Osteoblast (primary cell): Measurements from ENCODE around the gene PAX5. TPM values are rescaled to one million over a fixed set of nuclear protein-coding genes. Genes with fewer than 3 reads are reported as not detected.

Experiments
- DNase-seq: peaks from one replicate; pipeline ENCODE4 v3.0.0; 2011; ENCODE audit warnings: low spot score, mixed read lengths; ENCODE audit not compliant: insufficient read length; ENCODE audit errors: missing footprints
- H2AFZ ChIP-seq: 2 replicates; pipeline ENCODE4 v1.6.0; 2011; ENCODE audit warnings: mild to moderate bottlenecking, low read length
- H3K27ac ChIP-seq: 2 replicates; pipeline ENCODE4 v1.5.1; 2011; ENCODE audit warnings: mild to moderate bottlenecking, low read depth, low read length, moderate library complexity
- H3K27me3 ChIP-seq: 2 replicates; pipeline ENCODE4 v1.6.0; 2012; ENCODE audit warnings: mild to moderate bottlenecking, control low read depth, inconsistent platforms, low read length, moderate library complexity; ENCODE audit not compliant: insufficient read depth
- H3K36me3 ChIP-seq: 2 replicates; pipeline ENCODE4 v1.5.1; 2011; ENCODE audit warnings: mild to moderate bottlenecking, low read length, control low read depth, moderate library complexity; ENCODE audit not compliant: insufficient read depth
- H3K4me1 ChIP-seq: 2 replicates; pipeline ENCODE4 v1.5.1; 2011; ENCODE audit warnings: mild to moderate bottlenecking, low read length, control low read depth, moderate library complexity; ENCODE audit not compliant: insufficient read depth
- H3K4me2 ChIP-seq: 2 replicates; pipeline ENCODE4 v1.6.0; 2011; ENCODE audit warnings: mild to moderate bottlenecking, low read length; ENCODE audit not compliant: insufficient read depth
- H3K4me3 ChIP-seq: fragments of 200-600 bp; sonication (generic); 3 replicates; pipeline ENCODE4 v1.5.1; 2012; ENCODE audit warnings: mild to moderate bottlenecking, low read length, inconsistent platforms; ENCODE audit not compliant: insufficient read depth
- H3K79me2 ChIP-seq: 2 replicates; pipeline ENCODE4 v1.6.0; 2012; ENCODE audit warnings: mild to moderate bottlenecking, low read length, control low read depth, inconsistent platforms; ENCODE audit not compliant: insufficient read depth
- H3K9me3 ChIP-seq: 2 replicates; pipeline ENCODE4 v1.5.1; 2011; ENCODE audit warnings: low read depth, low read length, control low read depth
- H4K20me1 ChIP-seq: 2 replicates; pipeline ENCODE4 v1.6.0; 2012; ENCODE audit warnings: mild to moderate bottlenecking, low read length, control low read depth; ENCODE audit not compliant: insufficient read depth
- total RNA-seq: library from RNA; depleted of rRNA; stranded (reverse); fragments of >200 nt; gene quantifications from 2 replicates; pipeline ENCODE4 v1.2.3, GENCODE V29; 2012
- TF ChIP-seq, protein P1 (sequence below): IDR thresholded peaks from 2 replicates; pipeline ENCODE4 v1.5.1; 2011; ENCODE audit warnings: mild to moderate bottlenecking, low read depth, low read length, moderate library complexity; ENCODE audit errors: extremely low read depth

PAX5 gene
- total RNA-seq, 1 donor: not detected

DNA sequence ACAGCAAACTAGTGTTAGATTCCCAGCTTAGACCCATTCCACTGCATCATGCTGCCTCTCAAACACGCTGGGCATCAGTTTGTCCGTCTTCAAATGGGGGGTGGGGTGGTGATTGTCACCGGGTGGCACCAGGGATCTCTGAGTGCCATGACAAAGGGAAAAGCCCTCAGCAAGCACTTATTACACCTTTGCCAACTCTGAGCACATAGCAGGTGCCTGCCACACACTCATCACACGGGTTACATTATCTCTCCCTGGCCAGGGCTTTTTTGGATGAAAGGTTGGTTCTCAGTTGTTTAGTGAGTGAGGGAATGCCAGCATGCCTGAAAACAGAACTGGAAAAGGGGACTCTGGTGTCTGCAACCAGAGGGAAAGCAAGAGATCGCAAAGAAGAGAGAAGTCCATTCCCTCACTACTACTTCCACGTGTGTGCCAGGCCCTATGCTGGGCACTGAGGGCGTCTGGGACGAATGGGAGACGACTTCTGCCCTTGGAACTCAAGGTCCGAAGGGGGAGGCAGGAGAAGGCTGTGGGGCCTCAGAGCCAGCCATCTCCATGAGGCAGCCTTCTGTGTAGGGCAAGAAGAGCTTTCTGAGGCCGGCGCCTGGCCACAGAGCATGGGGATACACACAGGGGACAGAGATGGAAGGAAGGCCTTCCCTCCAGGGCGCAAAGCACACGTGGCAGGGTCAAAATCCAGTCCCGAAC, 48.9 kb downstream of the PAX5 start:
- Histone ChIP-seq H3K27ac (no peak overlapping the region), H3K9me3 (peaks cover under 1% of the 10 kb centered on the region), H3K79me2 (no peaks in the 10 kb centered on the region), H3K4me3 (no peak overlapping the region), H2AFZ (no peak overlapping the region), H3K4me2 (no peak overlapping the region), H4K20me1 (peaks cover 3% of the 10 kb centered on the region), H3K27me3 (peaks cover 85% of the 10 kb centered on the region), H3K4me1 (no peaks in the 10 kb centered on the region), H3K36me3 (no peaks in the 10 kb centered on the region)
- peak; percentile 87 for DNase-seq
- TF ChIP-seq, protein P1, sequence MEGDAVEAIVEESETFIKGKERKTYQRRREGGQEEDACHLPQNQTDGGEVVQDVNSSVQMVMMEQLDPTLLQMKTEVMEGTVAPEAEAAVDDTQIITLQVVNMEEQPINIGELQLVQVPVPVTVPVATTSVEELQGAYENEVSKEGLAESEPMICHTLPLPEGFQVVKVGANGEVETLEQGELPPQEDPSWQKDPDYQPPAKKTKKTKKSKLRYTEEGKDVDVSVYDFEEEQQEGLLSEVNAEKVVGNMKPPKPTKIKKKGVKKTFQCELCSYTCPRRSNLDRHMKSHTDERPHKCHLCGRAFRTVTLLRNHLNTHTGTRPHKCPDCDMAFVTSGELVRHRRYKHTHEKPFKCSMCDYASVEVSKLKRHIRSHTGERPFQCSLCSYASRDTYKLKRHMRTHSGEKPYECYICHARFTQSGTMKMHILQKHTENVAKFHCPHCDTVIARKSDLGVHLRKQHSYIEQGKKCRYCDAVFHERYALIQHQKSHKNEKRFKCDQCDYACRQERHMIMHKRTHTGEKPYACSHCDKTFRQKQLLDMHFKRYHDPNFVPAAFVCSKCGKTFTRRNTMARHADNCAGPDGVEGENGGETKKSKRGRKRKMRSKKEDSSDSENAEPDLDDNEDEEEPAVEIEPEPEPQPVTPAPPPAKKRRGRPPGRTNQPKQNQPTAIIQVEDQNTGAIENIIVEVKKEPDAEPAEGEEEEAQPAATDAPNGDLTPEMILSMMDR: no peak

DNA sequence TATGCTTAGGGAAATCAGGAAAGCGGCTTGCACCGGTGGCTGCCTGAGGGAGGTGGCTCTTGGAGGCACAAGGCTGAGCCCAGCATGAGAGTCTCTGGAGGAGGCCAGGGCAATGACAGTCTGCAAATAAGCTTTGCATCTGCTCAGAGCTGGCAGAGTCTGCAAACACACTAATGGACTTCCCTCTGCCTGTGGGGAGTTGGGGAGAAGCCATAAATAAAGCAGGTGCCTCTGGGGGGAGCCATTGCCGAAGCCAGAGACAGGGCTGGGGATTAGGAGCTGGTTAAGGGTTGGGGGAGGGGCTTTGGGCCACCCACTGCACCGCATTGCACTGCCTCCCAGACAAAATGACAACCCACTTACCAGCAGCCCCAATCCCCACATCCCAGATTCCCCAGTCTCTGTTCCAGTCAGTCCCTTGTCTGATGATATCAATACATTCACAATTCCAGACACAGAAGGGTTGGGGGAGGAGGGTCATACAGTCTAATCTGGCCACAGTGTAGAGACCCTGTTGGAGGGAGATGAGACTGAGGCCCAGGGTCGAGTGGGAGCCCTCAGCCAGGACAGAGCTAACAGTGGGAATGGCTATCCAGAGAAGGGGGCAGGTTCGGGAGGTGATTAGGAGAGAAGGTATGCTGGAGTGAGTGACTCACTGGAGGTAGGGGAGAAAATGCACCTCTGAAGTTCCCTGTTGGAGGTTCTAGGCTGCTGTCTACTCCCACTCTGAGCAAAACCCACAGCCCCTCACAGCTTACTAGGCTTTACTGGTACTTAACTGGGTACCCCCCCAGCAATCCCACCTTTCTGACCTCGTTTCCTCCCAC, 53.7 kb downstream of the PAX5 start:
- TF ChIP-seq, protein P1: no peak
- Histone ChIP-seq H3K4me1 (no peaks in the 10 kb centered on the region), H3K4me2 (no peak overlapping the region), H4K20me1 (no peaks in the 10 kb centered on the region), H3K36me3 (no peaks in the 10 kb centered on the region), H2AFZ (no peak overlapping the region), H3K9me3 (no peaks in the 10 kb centered on the region), H3K27ac (no peak overlapping the region), H3K79me2 (no peaks in the 10 kb centered on the region), H3K4me3 (no peak overlapping the region), H3K27me3 (peaks cover 59% of the 10 kb centered on the region)
- DNase-seq: peak; percentile 60

DNA sequence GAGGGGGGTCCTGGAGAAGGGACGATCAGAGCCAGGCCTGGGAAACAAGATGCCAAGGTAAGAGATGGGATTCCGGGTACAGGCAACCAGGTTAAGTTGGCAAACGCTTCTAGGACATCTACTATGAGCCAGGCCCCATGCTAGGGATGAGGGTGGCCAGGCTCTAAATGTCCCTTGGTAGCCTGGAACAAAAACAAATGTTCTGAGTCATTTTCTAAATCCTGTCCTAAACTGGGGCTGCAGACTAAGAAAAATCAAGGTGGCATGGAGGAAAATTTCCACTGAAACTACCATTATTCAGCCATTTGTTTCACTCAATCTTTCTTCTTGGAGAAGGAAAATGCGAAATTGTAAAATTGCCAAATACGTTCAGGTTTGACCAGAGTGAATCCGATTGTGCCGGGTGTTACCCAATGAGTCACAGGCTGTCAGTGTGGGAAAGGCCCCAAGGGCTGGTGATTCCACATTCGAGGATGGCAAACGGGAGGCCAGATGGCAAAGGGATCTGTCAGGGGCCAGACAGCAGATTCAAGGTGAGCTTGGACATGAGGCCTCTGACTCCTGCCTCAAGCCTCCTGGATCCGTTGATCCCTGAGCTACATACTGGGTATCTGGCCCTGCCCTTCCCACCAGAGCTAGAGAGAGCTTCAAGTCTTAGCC, 57.6 kb downstream of the PAX5 start:
- no peaks in the 10 kb centered on the region for H3K36me3 ChIP-seq
- no peak overlapping the region for H2AFZ ChIP-seq
- no peaks in the 10 kb centered on the region for H3K9me3 ChIP-seq
- H4K20me1 ChIP-seq: no peaks in the 10 kb centered on the region
- H3K27ac ChIP-seq: no peak overlapping the region
- TF ChIP-seq, protein P1: no peak
- H3K4me1 ChIP-seq: no peaks in the 10 kb centered on the region
- H3K79me2 ChIP-seq: no peaks in the 10 kb centered on the region
- peak; percentile 83 for DNase-seq
- no peak overlapping the region for H3K4me2 ChIP-seq
- H3K27me3 ChIP-seq: peaks cover 36% of the 10 kb centered on the region
- no peak overlapping the region for H3K4me3 ChIP-seq

DNA sequence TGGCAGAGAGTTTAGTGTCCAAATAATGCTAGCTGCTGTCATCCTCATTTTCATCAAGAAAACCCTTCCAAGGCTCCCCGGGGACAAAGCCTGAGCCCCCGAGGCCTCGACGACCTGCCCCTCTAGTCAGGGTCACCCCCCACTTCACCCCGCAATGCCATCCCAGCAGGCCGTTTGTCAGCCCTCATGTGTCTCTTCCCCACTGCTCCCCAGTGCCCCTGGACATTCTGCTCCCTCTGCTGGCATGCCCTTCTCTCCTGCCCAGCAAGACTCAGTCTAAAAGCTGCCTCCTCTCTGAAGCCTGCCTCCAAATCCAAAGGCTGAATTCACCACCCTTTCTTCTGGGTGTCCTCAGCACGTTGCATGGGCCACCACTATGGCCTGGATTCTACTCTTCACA, 59.3 kb downstream of the PAX5 start:
- H3K4me1 ChIP-seq: no peaks in the 10 kb centered on the region
- no peak overlapping the region for H3K4me3 ChIP-seq
- peaks cover 34% of the 10 kb centered on the region for H3K27me3 ChIP-seq
- H3K9me3 ChIP-seq: no peaks in the 10 kb centered on the region
- no peaks in the 10 kb centered on the region for H3K36me3 ChIP-seq
- no peak overlapping the region for H3K27ac ChIP-seq
- H3K79me2 ChIP-seq: no peaks in the 10 kb centered on the region
- no peak overlapping the region for H2AFZ ChIP-seq
- H3K4me2 ChIP-seq: no peak overlapping the region
- TF ChIP-seq, protein P1: peak; percentile 42
- DNase-seq: peak; percentile 43
- H4K20me1 ChIP-seq: no peaks in the 10 kb centered on the region
